Stimulated activated CD4-positive, alpha-beta T cell treated with anti-CD3 and anti-CD28 coated beads, Interleukin-2, amount 100 ng/mL, for 48 hours (primary cell): ENCODE data around the gene P2RY8.
"Not testable (repeated sequence)": the region's sequence is repeated elsewhere in the genome, so short reads cannot be mapped to it uniquely, and the experiment has no call there.

Experiments used
- DNase-seq, 2 donors: peaks; one replicate each; pipeline ENCODE4 v3.0.0-alpha.2; 2020

Gene P2RY8

DNA sequence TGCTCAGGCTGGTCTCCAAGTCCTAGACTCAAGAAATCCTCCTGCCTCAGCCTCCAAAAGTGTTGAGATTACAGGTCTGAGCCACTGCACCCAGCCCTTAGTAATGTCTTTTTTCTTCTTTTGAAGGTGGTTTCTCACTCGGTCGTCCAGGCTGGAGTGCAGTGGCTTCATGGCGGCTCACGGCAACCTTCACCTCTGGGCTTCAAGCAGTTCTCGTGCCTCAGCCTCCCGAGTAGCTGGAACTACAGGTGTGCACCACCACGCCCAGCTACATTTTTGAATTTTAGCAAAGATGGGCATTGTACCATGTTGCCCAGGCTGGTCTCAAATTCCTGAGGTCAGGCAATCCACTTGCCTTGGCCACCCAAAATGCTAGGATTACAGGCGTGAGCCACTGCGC lies 52.0 kb downstream of the P2RY8 start:
- no peak for DNase-seq

DNA sequence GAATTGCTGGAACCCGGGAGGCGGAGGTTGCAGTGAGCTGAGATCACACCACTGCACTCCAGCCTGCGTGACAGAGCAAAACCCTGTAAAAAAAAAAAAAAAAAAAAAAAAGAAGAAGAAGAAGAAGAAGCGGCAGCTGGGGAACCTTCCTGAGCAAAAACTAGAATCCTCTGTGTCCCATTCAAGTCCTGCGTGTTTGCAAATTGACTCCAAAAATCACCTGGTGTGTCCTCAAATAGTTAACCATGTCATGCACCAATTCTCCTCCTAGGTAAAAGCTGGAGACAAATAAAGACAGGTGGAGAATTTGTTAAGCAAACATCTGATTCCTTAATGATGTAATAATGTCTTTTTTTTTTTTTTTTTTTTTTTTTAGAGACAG lies 52.4 kb downstream of the P2RY8 start:
- no peak for DNase-seq

DNA sequence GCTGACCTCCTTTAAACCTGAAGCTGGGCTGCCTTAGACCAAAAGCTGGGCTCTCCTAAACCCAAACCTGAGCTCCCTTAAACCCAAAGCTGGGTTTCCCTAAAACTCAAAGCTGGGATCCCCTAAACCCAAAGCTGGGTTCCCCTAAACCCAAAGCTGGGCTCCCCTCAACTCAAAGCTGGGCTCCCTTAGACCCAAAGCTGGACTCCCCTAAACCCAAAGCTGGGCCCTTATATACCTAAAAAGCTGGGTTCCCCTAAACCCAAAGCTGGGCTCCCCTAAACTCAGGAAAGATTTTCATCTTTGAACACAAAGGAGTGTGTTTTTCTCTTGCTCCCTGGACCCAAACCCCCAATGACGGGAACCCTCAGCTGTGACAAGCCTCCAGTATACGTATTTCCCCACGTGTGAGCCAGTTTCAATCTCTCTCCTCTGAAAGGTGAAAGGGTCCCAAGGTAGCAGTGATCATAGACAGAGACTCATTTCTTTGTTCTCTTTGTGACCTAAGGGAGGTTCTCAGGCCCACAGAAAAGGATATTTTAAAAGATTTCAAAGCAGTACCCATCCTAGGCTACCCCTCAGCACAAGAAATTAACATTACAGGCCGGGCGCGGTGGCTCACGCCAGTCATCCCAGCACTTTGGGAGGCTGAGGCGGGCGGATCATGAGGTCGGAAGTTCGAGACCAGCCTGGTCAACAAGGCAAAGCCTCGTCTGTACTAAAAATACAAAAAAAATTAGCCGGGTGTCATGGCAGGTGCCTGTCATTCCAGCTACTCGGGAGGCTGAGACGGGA lies 52.9 kb downstream of the P2RY8 start:
- no peak for DNase-seq

DNA sequence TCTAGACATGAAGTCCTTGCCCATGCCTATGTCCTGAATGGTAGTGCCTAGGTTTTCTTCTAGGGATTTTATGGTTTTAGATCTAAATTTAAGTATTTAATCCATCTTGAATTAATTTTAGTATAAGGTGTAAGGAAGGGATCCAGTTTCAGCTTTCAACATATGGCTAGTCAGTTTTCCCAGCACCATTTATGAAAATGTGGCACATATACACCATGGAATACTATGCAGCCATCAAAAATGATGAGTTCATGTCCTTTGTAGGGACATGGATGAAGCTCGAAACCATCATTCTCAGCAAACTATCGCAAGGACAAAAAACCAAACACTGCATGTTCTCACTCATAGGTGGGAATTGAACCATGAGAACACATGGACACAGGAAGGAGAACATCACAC lies 54.5 kb downstream of the P2RY8 start:
- DNase-seq: not testable (repeated sequence)

DNA sequence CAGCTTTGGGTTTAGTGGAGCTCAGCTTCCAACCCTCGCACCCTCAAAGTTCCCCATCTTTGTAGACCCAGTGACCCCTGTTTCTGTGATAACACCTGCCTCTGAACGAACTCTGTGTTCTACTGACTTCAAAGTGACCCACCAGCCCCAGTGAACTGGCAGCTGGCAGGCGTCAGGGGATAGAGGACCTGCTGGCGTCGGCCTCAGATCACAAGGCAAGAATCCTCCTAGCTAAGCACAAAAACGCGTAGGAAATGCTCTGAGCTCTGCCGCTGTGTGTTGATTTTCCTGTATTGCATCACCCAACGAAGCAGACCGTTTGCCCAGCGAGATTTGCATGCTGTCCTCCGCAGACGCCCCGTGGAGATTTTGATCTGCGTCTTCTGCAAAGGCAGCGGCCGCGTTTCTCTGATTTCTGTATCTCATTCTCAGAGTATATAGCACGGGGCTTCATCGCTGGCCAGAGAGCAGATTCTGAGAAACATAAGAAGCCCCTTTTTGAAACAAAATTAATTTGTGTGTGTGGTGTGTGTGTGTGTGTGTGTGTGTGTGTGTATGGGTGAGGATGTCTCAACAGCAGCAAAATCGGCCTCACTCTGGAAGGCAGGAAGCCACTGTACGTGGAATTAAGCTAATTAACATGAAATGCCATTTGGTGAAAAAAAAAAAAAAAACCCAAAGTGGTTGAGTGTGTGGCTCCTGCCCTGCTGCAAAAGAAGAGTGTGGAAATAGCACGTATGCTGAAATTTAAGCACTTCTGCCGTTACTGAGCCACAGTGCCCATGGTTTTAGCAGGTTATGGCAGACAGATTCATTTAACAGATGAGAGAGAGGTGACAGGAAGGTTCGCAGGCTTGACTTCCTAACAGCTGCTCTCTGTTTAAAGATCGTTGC lies 55.1 kb downstream of the P2RY8 start:
- DNase-seq: peak; percentile 62 to 63

DNA sequence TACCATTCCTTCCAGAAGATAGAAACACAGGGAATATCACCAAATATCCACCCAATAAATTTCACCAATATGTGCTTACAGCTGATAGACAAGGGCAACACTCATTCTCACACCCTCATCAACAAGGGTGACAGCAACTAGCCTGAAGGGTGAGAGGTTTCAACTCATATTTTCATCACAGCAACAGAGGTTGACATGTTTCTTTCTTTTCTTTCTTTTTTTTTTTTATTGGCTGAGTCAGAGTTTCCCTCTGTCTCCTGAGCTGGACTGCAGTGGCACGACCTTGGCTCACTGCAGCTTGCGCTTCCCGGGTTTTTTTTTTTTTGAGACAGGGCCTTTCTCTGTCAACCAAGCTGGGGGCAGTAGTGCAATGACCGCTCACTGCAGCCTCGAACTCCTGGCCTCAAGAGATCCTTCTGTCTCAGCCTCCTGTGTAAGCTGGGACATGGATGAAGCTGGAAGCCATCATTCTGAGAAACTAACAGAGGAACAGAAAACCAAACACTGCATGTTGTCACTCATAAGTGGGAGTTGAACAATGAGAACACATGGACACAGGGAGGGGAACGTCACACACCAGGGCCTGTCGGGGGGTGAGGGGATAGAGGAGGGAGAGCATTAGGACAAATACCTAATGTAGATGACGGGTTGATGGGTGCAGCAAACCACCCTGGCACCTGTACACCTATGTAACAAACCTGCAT lies 56.8 kb downstream of the P2RY8 start:
- DNase-seq: no peak

DNA sequence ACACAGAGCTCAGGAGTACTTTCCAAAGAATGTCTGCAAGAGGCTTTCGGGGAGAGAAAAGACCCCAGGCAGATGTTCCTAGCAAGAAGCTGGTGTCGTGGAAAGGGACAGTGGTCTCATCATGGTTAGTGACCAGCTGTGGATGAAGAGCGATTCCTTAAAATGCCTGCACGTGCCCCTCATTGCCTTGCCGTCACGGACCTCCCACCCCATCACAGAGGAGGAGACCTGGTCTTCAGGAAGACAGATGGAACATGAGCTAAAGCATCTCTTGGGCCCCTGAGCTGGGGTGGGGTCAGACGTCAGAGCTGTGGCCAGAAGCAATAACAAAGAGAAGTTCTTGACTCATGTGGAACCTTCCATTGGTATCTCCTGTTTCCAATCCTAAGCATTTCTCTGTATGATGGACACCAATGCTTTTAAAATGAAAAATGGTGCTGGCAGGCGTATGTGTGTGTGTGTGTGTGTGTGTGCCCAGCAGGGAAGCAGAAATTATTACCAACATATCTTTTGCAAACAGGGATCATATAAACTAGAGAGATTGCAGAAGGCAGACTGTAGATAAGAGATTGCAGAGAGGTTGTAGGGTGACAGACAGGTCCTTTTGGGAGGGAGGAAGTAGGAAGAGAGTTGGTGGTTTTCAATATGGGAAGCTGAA lies 59.1 kb downstream of the P2RY8 start:
- DNase-seq: no peak

DNA sequence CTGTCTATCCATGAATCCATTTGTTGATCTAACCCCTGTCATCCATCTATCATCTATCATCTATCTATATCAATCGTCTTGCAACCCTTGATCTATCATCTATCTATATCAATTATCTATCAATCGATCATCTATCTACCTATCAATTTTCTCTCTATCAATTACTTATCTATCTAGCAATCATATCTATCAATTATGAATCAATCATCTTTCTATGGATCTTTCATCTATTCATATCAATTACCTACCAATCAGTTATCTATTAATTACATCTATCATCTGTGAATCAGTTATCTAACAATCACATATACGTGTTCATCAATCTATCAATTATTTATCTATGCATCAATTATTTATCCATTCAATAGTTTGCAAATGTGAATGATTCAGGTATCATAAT lies 59.8 kb downstream of the P2RY8 start:
- no peak for DNase-seq

DNA sequence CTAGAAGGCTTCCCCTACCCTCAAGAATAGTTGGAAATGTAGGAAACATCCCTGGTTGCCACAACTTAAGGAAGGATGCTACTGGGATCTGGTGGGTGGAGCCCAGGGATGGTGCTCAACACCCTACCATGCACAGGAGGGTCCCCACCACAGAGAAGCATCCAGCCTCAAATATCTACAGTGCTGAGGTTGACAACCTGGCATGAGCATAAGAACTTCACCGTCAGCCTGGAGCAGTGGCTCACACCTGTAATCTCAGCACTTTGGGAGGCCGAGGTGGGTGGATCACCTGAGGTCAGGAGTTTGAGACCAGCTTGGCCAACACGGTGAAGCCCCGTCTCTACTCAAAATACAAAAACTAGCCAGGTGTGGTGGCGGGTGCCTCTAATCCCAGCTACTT lies 60.3 kb downstream of the P2RY8 start:
- no peak for DNase-seq

DNA sequence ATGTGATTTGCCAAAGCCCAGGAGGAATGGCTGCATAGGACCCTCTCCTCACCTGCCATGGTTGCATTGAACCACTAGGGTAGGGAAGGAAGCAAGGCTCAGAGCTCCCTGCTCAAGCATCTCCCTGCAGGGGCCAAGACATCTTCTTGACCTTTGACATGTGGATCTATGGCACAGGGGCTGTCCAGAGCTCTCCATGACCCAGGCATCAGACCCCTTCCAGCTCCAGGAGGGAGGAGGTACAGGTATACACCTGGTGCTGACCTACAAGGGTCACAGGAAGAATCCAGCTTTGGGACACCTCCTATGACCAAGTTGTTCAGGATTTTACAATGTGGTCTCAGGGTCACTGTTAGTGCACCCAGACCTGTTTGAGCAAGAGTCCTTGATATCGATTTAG lies 61.1 kb downstream of the P2RY8 start:
- no peak for DNase-seq

DNA sequence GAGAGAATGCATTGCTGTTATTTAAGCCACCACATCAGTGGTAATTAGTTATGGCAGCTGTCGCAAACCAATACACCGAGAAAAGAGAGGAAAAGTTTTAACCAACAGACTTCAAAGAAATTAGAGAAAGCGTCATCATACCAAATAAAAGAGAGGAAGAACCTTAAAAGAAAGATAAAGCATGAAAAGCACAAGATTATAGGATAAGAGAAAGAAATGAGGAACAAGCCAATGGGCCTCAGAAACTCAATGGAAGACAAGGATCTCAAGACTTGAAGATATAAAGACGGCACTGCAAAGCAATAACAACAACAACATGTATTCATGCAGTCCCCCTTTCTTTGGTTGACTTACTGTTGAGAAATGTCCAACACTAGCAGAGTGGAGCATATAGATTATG lies 61.5 kb downstream of the P2RY8 start:
- no peak for DNase-seq

DNA sequence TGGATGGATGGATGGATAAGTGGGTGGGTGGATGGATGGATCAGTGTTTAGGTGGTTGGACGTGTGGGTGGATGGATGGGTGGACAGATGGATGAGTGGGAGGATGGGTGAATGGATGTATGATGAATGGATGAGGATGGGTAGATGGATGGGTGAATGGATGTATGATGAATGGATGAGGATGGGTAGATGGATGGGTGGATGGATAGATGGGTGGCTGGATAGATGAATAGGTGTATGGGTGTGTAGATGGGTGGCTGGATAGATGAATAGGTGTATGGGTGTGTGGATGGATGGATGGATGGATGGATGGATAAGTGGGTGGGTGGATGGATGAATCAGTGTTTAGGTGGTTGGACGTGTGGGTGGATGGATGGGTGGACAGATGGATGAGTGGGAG lies 62.4 kb downstream of the P2RY8 start:
- not testable (repeated sequence) for DNase-seq

DNA sequence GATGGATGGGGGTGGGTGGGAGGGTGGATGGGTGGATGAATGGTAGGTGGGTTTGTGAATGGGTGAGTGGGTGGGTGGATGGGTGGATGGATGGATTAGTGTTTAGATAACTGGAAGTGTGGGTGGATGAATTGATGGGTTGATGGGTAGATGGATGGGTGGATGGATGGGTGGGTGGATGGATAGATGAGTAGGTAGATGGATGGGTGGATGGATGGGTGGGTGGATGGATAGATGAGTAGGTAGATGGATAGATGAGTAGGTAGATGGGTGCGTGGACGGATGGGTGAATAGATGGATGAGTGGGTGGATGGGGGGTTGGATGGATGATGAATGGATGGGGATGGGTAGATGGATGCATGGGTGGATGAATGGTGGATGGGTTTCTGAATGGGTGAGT lies 64.0 kb downstream of the P2RY8 start:
- DNase-seq: no peak

DNA sequence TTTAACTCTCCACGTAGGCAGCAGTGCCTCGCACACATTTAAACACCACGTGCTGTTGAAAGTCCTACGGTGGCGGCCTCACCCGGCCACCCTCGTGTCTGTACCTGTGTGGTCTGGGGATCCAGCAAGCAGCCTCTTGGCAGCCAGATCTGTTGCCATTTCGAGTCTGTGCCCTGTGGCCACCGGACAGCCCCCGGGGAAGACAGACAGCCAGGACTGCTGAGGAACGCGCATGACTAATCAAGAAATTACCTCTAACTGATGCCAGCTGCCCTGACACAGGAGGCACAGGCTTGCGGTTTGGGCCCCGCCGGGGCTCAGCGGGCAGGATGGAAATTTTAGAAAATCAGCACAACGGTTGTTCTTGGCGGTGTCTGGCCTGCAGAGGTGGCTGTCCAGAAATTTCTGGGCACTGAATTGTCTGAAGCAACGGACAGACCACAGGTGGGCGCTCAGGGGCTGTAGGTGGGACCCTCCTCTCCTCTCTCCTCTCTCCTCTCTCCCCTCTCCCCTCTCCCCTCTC lies 68.7 kb downstream of the P2RY8 start:
- peak; percentile 60 to 70 for DNase-seq

DNA sequence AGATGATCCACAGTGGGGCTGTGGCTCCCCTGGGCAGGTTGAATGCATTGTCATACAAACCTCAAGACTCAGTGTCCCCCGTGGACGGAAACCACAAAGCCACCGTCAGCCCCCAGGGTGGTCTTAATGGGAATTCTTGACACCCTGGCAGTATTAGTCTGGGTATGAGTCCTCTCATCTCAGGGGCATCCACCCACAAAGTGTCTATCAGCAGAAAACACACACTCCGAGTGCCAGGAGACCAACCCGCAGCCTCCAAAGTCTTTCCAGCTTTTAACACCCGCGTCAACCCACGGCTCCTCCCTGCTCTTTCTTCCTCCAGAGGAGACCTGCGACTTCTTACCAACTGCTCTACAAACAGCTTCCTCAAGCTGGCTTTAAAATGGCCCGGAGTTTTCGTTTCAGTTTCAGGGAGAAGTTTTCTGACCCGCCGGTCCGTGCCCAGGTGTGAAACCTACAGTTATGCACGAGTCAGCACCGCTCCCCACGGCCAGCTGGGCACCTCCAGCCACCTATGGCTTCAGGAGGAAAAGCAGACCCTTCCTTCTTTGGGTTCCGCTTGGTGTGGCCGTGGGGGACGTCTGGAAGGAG lies 69.9 kb downstream of the P2RY8 start:
- no peak for DNase-seq

DNA sequence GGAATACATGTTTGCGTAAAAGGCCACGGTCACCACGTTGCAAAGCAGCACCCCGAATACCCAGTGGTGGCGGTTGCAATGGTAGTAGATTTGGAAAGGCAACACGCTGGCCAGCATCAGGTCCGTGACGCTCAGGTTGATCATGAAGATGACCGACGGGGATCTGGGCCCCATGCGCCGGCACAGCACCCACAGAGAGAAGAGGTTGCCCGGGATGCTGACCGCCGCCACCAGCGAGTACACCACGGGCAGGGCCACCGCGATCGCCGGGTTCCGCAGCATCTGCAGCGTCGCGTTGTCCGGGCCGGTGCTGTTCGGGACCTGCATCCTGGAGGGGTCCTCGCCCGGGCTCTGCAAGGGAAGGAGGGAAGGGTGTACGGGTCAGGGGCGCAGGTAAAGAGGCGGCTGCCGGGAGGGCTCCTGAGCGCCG lies 70.7 kb downstream of the P2RY8 start:
- DNase-seq: no peak

DNA sequence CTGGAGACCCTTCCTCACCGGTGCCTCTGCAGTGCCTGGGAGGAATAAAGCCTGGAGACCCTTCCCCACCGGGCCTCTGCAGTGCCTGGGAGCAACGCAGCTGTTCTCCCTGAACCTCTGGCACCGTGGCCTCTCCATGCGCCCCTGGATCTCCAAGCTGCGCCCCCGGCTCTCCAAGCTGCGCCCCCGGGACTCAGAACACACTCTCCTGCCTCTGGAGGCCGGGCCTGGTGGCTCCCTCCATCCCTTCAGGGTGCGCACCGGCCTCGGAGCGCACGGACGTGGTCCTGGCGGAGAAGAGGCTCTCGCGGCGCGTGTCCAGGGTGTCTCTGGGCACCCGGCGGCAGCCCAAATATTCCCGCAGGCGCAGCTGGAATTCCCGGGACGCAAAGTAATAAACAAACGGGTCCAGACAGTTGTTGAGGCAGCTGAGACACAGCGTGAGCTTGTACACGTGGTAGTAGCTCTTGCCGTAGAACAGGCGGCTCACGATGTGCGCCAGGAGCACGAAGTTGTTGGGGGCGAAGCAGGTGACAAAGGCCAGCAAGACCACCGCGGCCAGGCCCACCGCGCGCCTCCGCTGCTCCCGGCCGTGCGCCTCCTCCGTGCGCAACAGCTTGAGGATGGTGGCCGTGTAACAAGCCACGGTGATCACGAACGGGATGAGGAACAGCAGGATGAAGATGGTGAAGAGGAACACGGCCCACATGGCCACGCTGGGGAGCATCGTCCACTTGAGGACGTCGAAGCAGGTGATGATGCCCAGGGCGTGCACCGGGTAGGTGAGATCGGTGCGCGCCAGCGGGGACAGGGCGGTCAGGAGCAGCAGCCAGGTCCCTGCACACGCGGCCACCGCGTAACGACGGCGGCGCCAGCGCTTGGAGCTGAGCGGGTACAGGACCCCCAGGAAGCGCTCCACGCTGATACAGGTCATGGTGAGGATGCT lies 71.4 kb downstream of the P2RY8 start:
- DNase-seq: no peak

DNA sequence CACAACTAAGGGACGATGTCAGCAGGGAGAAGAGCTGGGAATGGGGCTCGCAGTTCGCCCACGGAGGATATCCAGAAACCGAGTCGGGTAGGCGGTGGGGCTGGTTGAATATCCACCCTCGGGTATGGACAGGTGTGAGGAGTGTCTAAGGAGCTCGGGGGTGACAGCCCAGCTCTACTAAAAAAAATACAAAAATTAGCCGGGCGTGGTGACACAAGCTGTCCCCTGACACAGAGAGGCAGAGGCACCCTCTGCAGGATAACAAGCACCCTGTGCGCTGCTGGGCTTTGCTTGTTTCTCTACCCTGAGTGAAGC lies 72.1 kb downstream of the P2RY8 start:
- no peak for DNase-seq

DNA sequence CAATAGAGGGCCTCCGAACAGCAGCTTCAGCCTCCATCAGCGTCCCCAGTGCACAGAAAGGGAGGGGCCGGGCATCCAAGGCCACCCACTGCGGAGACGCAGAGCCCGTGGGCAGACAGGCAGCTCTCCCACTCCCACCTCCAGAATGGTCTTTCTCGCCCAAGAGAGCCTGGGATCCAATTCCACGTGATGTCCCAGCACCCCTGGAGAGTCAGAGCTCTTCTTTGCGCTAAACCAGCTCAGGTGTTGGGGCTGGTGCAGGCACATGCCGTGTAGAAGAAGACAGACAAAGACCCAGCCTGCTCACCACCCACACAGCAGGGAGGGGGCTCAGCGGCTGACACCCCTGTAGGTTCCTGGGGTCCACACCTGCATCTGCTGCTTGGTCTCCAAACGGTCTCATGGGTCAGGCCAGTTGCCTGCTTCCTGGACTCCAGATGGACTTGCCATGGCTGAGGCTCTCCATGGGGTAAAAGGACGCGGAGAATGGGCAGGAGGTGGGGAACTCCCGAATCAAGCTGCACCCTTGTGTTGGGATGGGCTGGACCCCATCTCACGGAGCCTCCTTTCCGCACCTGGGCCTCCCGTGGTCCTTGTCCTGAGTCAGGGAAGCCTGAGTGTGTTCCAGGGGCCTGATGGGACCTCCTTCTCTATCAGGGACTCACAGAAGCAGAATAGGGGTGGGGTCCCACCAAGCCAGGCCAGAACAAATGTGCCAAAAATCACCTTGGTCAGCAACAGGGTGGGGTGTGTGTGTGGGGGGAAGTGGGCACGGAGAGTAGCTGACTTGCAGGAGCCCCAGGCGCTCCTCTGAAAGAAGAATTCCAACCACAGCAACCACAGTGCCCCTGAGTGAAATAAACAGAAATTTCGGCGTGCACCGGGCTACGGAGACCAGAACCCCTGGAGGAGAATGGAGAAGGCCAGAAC lies 72.7 kb downstream of the P2RY8 start:
- DNase-seq: no peak

DNA sequence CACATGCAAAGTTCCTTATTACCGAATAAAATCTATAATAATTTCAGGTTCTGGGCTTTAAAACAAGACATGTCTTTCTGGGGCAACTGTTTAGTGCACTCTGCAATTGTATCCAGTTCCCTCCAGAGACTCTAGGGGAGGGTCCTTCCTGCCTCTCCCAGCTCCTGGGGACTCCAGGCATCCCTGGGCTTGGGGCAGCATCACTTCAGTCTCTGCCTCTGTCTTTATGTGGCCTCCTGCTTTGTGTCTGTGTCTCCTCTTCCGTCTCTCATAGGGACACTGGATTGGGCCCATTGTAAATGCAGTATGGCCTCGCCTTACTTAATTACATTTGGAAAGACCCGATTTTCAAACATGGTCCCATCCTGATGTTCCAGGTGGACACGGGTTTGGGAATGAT lies 73.4 kb downstream of the P2RY8 start:
- no peak for DNase-seq
